Naive thymus-derived CD4-positive, alpha-beta T cell (primary cell): ENCODE results near the gene PTGES. TPM values are rescaled to one million over a fixed set of nuclear protein-coding genes. Genes with fewer than 3 reads are reported as not detected.
"Not testable (repeated sequence)": the region's sequence is repeated elsewhere in the genome, so short reads cannot be mapped to it uniquely, and the experiment has no call there.

Experiments
- ATAC-seq: fragments of 150-1000 bp; cut with Tn5 transposase; 2 replicates; pipeline ENCODE4 v1.10.0; 2021; ENCODE audit warnings: mild to moderate bottlenecking, moderate library complexity
- CTCF ChIA-PET: fragments of 350-600 bp; sonication (Branson Sonifier 250); formaldehyde crosslinking; loops from one replicate; lab custom pipeline; 2021; ENCODE audit warnings: antibody characterized with exemption; lab: Charles Lee
- POLR2A ChIA-PET: fragments of 350-600 bp; sonication (Branson Sonifier 250); formaldehyde crosslinking; loops from one replicate; lab custom pipeline; 2021; ENCODE audit warnings: antibody characterized with exemption, inconsistent platforms; lab: Charles Lee
- DNase-seq, 9 donors: peaks; one replicate each; pipeline versions ENCODE4 v3.0.0 to v3.0.0-alpha.2; 2020 to 2022; ENCODE audit warnings: mixed read lengths in 1 of 9
- H3K27ac ChIP-seq: one replicate; pipeline ENCODE4 v1.7.0; 2013; ENCODE audit warnings: mild to moderate bottlenecking, low read depth, low read length, moderate library complexity
- H3K27me3 ChIP-seq, 2 donors: one replicate each; pipeline ENCODE4 v1.7.0; 2013; ENCODE audit warnings: low read length in 2 of 2, mild to moderate bottlenecking in 2 of 2, moderate library complexity in 2 of 2; ENCODE audit not compliant: control insufficient read depth in 2 of 2, insufficient read depth in 2 of 2
- H3K36me3 ChIP-seq, 3 experiments: 1 replicate in 2 of 3; 2 replicates in 1 of 3; pipeline ENCODE4 v1.7.0; 2013; ENCODE audit warnings: low read length in 3 of 3, mild to moderate bottlenecking in 3 of 3, moderate library complexity in 1 of 3; ENCODE audit not compliant: insufficient read depth in 3 of 3, control insufficient read depth in 2 of 3
- H3K4me1 ChIP-seq, 2 donors: one replicate each; pipeline ENCODE4 v1.7.0; 2013; ENCODE audit warnings: low read length in 2 of 2, mild to moderate bottlenecking in 2 of 2, moderate library complexity in 1 of 2; ENCODE audit not compliant: control insufficient read depth in 2 of 2, insufficient read depth in 2 of 2
- H3K4me3 ChIP-seq: 2 replicates; pipeline ENCODE4 v1.7.0; 2013; ENCODE audit warnings: mild to moderate bottlenecking, low read length
- H3K9me3 ChIP-seq, 3 experiments: 1 replicate in 2 of 3; 2 replicates in 1 of 3; pipeline ENCODE4 v1.7.0; 2013; ENCODE audit warnings: low read length in 3 of 3; ENCODE audit not compliant: control insufficient read depth in 2 of 3
- H3K27ac Mint-ChIP-seq, 9 donors: one replicate each; pipeline ENCODE4 v1.8.0; 2020 to 2022; ENCODE audit warnings: mixed read lengths in 9 of 9, mild to moderate bottlenecking in 8 of 9, moderate library complexity in 5 of 9, inconsistent platforms in 2 of 9
- H3K27me3 Mint-ChIP-seq, 5 donors: one replicate each; pipeline ENCODE4 v1.8.0; 2021 to 2022; ENCODE audit warnings: mixed read lengths in 5 of 5, mild to moderate bottlenecking in 1 of 5
- H3K36me3 Mint-ChIP-seq, 5 donors: one replicate each; pipeline ENCODE4 v1.8.0; 2020 to 2022; ENCODE audit warnings: mixed read lengths in 5 of 5, mild to moderate bottlenecking in 3 of 5, inconsistent platforms in 1 of 5
- H3K4me1 Mint-ChIP-seq, 7 donors: one replicate each; pipeline ENCODE4 v1.8.0; 2020 to 2022; ENCODE audit warnings: mixed read lengths in 7 of 7, mild to moderate bottlenecking in 3 of 7, inconsistent platforms in 1 of 7
- H3K4me3 Mint-ChIP-seq, 10 donors: one replicate each; pipeline ENCODE4 v1.8.0; 2020 to 2022; ENCODE audit warnings: mild to moderate bottlenecking in 10 of 10, mixed read lengths in 10 of 10, moderate library complexity in 6 of 10, inconsistent platforms in 2 of 10
- H3K9me3 Mint-ChIP-seq, 11 donors: one replicate each; pipeline ENCODE4 v1.8.0; 2020 to 2022; ENCODE audit warnings: mixed read lengths in 11 of 11, mild to moderate bottlenecking in 4 of 11, inconsistent platforms in 1 of 11, moderate library complexity in 1 of 11
- intact Hi-C, 2 donors: fragments of 100-400 bp; cut with micrococcal nuclease; formaldehyde crosslinking; loops; one replicate each; pipeline ENCODE4 v1.15.1; 2023
- polyA plus RNA-seq, 2 donors: library from polyadenylated mRNA; unstranded; fragments of 300-500 nt; fragmentation: Illumina TruSeq; gene quantifications; one replicate each; pipeline ENCODE4 v1.2.3, GENCODE V29; 2021
- total RNA-seq, 6 experiments: library from RNA in 5 of 6; stranded (reverse) in 5 of 6; gene quantifications; 1 replicate in 5 of 6; 2 replicates in 1 of 6; pipeline ENCODE4 v1.2.3 and lab custom pipeline; 2021 to 2026

The PTGES gene
- 1 to 10 TPM in 1 of 5 experiments, under 1 TPM in 2, not detected in 2; 0.19 to 1.1 (median 0.50) TPM for total RNA-seq
- polyA plus RNA-seq: not detected
- total RNA-seq (lab: John Stamatoyannopoulos, UW): 0.67 reads per million

GRCh38 chr9:129752900-129753729 is at the start of gene PTGES:
Gene PTGES, minus strand, starts transcription at chr9:129753042. Its CDS starts 30 bp downstream, at chr9:129753012.
- ChIA-PET CTCF (interaction anchor here (0.6 to 1.4 kb wide), 2 partner anchors 15 to 33 kb away, joined by 3 to 4 read pairs; no protein-coding TSS in a partner anchor), POLR2A (no interaction called here)
- peak; percentile 39 to 67 (median 50) for DNase-seq
- intact Hi-C loops: no loop called here
- Histone ChIP-seq H3K27me3 (no peaks in the 10 kb centered on the region), H3K27ac (no peak within 1 kb of the TSS), H3K9me3 (no peaks in the 10 kb centered on the region), H3K36me3 (no peaks in the 10 kb centered on the region), H3K4me3 (no peak within 1 kb of the TSS), H3K4me1 (peaks cover 0 to 6% of the 10 kb centered on the region in 2 donors)
- peak; percentile 87 for ATAC-seq
- Mint-ChIP-seq H3K27ac (peak within 1 kb of the TSS in 3 of 9 donors; percentile 10 to 62 (median 20)), H3K36me3 (no peaks in the 10 kb centered on the region), H3K4me3 (peak within 1 kb of the TSS in 8 of 10 donors; percentile 42 to 76 (median 50)), H3K9me3 (no peaks in the 10 kb centered on the region), H3K27me3 (peaks cover 0 to 14% (median 3%) of the 10 kb centered on the region in 5 donors), H3K4me1 (peaks cover 9 to 41% (median 21%) of the 10 kb centered on the region in 7 donors)

GRCh38 chr9:129801504-129801903 is 48.7 kb upstream of the PTGES start:
- Mint-ChIP-seq H3K4me3 (peak overlapping the region in 9 of 10 donors; percentile 25 to 67 (median 49)), H3K27ac (peak overlapping the region in 7 of 9 donors; percentile 0 to 69 (median 54)), H3K9me3 (no peaks in the 10 kb centered on the region), H3K4me1 (peaks cover 15 to 28% (median 23%) of the 10 kb centered on the region in 7 donors), H3K36me3 (peaks cover 0 to 9% (median 8%) of the 10 kb centered on the region in 5 donors), H3K27me3 (no peaks in the 10 kb centered on the region)
- Histone ChIP-seq H3K4me3 (no peak overlapping the region), H3K4me1 (peaks cover 12 to 20% of the 10 kb centered on the region in 2 donors), H3K36me3 (peaks cover 0 to 7% (median 0%) of the 10 kb centered on the region in 3 experiments), H3K9me3 (no peaks in the 10 kb centered on the region), H3K27me3 (no peaks in the 10 kb centered on the region), H3K27ac (no peak overlapping the region)
- DNase-seq: no peak
- ATAC-seq: no peak
- intact Hi-C loops: loop anchor here in 1 of 2 donors (5.0 kb wide), 1 partner anchor 174 kb away; the partner anchor contains the start of gene NTMT1
- ChIA-PET CTCF (no interaction called here), POLR2A (interaction anchor here (0.7 to 1.0 kb wide), 3 partner anchors 20 to 175 kb away, joined by 3 to 4 read pairs (median 3); no protein-coding TSS in a partner anchor)

DNA sequence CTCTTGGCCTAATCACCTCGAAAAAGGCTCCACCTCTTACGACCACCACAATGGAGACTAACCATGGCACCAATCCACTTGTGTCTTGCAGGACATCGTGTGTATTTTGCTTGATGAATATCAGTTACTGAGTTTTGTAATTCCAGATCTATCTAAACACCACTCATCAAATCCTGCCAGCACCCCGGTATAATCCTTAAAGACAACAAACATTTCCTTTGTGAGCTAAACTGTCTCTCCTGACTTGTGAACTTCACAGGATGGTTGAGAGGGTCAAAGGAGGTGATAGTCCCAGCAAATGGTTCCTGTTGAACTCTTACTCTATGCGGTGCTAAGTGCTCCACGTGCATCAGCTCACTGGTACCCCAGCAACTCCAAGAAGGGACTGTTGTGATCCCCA is 46.1 kb upstream of the PTGES start:
- ChIA-PET POLR2A (no interaction called here), CTCF (no interaction called here)
- Histone ChIP-seq H3K27me3 (no peaks in the 10 kb centered on the region), H3K4me3 (no peak overlapping the region), H3K9me3 (no peaks in the 10 kb centered on the region), H3K36me3 (peaks cover 0 to 5% (median 0%) of the 10 kb centered on the region in 3 experiments), H3K4me1 (peaks cover 4 to 5% of the 10 kb centered on the region in 2 donors), H3K27ac (no peak overlapping the region)
- H3K4me1 Mint-ChIP-seq: peaks cover 0 to 10% (median 7%) of the 10 kb centered on the region in 7 donors
- no peak overlapping the region for H3K4me3 Mint-ChIP-seq
- no peaks in the 10 kb centered on the region for H3K9me3 Mint-ChIP-seq
- peaks cover 0 to 6% (median 0%) of the 10 kb centered on the region in 5 donors for H3K27me3 Mint-ChIP-seq
- no peak overlapping the region for H3K27ac Mint-ChIP-seq
- no peaks in the 10 kb centered on the region for H3K36me3 Mint-ChIP-seq
- DNase-seq (no peak), ATAC-seq (no peak)
- intact Hi-C loops: no loop called here

DNA sequence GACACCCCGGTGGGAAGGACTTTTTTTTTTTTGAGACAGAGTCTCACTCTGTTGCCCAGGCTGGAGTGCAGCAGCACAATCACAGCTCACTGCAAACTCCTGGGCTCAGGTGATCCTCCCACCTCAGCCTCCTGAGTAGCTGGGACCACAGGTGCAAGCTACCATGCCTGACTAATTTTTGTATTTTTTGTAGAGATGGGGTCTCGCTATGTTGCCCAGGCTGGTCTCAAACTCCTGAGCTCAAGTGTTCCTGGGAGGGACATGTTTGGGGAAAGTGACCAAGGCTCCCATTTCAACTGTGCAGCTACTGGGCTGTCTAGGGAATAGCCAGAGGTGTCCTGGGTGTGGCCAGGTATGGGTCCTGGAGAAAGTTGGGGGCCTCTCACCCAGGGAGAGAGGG is 43.2 kb upstream of the PTGES start:
- POLR2A ChIA-PET, H3K9me3 ChIP-seq, H3K27ac Mint-ChIP-seq: not testable (repeated sequence)

DNA sequence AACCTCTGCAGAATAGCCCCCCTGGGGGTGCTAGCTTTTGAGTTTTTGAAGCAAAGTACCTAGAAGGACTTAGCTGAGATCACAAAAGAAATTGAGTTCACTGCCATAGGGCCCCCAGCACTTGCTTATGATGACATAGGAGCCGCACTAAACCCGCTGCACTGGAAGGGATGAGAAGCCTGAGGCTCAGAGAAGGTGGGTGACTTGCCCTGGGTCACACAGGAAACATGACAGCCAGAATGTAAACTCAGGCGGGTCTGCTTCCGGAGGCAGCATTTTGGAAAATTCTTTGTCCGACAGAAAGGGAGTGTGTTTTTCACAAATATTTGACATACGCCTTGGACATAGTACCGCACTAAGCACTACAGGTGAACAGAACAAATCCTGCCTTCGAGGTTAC is 41.7 kb upstream of the PTGES start:
- Mint-ChIP-seq H3K4me1 (peaks cover 0 to 11% (median 5%) of the 10 kb centered on the region in 7 donors), H3K27me3 (peaks cover 0 to 10% (median 0%) of the 10 kb centered on the region in 5 donors), H3K36me3 (no peaks in the 10 kb centered on the region), H3K27ac (no peak overlapping the region), H3K4me3 (no peak overlapping the region), H3K9me3 (no peaks in the 10 kb centered on the region)
- ATAC-seq (no peak), DNase-seq (no peak)
- Histone ChIP-seq H3K9me3 (no peaks in the 10 kb centered on the region), H3K4me3 (no peak overlapping the region), H3K27ac (no peak overlapping the region), H3K27me3 (no peaks in the 10 kb centered on the region), H3K36me3 (no peaks in the 10 kb centered on the region), H3K4me1 (peaks cover 0 to 3% of the 10 kb centered on the region in 2 donors)
- POLR2A ChIA-PET: no interaction called here
- CTCF ChIA-PET: no interaction called here
- intact Hi-C loops: loop anchor here in 1 of 2 donors (5.0 kb wide), 1 partner anchor 167 kb away; the partner anchor contains the start of gene NTMT1

More for the DNA sequence above, 43.2 kb upstream of the PTGES start:
- H3K4me1 Mint-ChIP-seq, H3K27me3 Mint-ChIP-seq, H3K4me3 ChIP-seq, H3K36me3 ChIP-seq, DNase-seq, ATAC-seq, H3K4me1 ChIP-seq, intact Hi-C loops, H3K27ac ChIP-seq, H3K9me3 Mint-ChIP-seq, H3K27me3 ChIP-seq, H3K4me3 Mint-ChIP-seq, CTCF ChIA-PET, H3K36me3 Mint-ChIP-seq: not testable (repeated sequence)

DNA sequence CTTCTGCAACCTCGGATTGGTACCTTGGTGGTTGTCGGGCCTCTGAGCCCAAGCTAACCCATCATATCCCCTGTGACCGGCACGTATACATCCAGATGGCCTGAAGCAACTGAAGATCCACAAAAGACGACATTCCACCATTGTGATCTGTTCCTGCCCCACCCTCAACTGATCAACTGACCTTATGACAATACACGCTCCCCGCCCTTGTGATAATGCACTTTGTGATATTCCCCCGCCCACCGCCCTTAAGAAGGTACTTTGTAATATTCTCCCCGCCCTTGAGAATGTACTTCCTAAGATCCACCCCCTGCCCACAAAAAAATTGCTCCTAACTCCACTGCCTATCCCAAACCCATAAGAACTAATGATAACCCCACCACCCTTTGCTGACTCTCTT is 33.6 kb upstream of the PTGES start:
- POLR2A ChIA-PET: no interaction called here

More for the DNA sequence above, 33.6 kb upstream of the PTGES start:
- no peaks in the 10 kb centered on the region for H3K9me3 ChIP-seq
- H3K27me3 ChIP-seq: no peaks in the 10 kb centered on the region
- no peak overlapping the region for H3K27ac ChIP-seq
- DNase-seq: no peak
- no peak overlapping the region for H3K4me3 ChIP-seq
- no peaks in the 10 kb centered on the region for H3K36me3 ChIP-seq
- peaks cover 0 to 19% (median 0%) of the 10 kb centered on the region in 5 donors for H3K27me3 Mint-ChIP-seq
- H3K27ac Mint-ChIP-seq: no peak overlapping the region
- H3K4me3 Mint-ChIP-seq: no peak overlapping the region
- peaks cover 0 to 3% of the 10 kb centered on the region in 2 donors for H3K4me1 ChIP-seq
- peaks cover 5 to 14% (median 8%) of the 10 kb centered on the region in 7 donors for H3K4me1 Mint-ChIP-seq
- intact Hi-C loops: no loop called here
- CTCF ChIA-PET: interaction anchor here (0.6 to 6.6 kb wide), 4 partner anchors 48 to 651 kb away, joined by 3 to 66 read pairs (median 3); no protein-coding TSS in a partner anchor
- no peaks in the 10 kb centered on the region for H3K36me3 Mint-ChIP-seq
- peaks cover 0 to 1% (median 0%) of the 10 kb centered on the region in 11 donors for H3K9me3 Mint-ChIP-seq
- no peak for ATAC-seq
